SU-DHL-6 (cell line): Measurements from ENCODE around the gene PREX1.

Source experiments
- CTCF ChIP-seq: fragments of 200-600 bp; sonication (generic); IDR thresholded peaks from one replicate; pipeline ENCODE4 v1.5.1; 2017; ENCODE audit warnings: antibody characterized with exemption, mild to moderate bottlenecking, low read length, moderate library complexity; ENCODE audit not compliant: insufficient read depth, poor library complexity, severe bottlenecking
- EZH2phosphoT487 ChIP-seq: fragments of 200-600 bp; sonication (generic), shearing (Covaris generic); conservative IDR thresholded peaks from 2 replicates; pipeline ENCODE4 v1.6.1; 2018; ENCODE audit warnings: mild to moderate bottlenecking, antibody characterized with exemption, low read length, moderate library complexity, mixed read lengths

DNA sequence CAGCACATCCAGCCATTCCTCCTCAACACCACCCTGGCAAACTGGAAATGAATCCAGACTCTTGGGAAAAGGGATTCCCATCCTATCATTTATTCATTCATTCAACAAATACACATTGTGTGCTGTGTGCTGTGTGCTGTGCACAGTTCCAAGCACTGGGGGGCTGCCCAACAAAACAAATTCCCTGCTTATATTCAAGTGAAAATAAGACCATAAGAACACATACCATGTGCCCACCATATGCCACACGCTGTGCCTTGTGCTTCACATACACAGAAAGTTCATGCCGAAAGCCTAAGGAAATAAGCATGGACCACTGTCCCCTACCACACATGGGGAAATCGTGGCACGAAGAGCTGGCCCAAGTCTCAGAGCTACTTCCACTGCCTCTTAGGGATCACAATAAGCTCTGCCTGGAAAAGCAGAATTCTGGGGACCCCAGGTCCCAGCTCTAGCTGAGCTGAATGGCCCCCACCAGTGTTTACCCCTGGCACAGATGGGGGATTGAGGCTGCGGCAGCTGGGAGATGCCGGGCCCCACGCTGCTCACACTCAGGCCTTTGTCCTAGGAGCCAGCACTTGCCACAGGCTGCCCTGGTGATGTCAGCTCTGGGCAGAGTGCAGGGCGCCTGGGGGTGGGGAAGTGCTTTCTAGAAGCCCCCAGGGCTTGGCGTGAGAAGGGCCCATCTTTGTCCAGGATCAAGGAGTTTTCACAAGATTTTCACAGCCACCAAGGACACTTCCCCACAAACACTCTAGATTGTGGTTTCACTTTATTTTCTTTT is 99.6 kb downstream of the PREX1 start:
- TF ChIP-seq CTCF (no peak), EZH2phosphoT487 (no peak)
